Measurements from ENCODE around the gene SSTR3.

Gene SSTR3

DNA sequence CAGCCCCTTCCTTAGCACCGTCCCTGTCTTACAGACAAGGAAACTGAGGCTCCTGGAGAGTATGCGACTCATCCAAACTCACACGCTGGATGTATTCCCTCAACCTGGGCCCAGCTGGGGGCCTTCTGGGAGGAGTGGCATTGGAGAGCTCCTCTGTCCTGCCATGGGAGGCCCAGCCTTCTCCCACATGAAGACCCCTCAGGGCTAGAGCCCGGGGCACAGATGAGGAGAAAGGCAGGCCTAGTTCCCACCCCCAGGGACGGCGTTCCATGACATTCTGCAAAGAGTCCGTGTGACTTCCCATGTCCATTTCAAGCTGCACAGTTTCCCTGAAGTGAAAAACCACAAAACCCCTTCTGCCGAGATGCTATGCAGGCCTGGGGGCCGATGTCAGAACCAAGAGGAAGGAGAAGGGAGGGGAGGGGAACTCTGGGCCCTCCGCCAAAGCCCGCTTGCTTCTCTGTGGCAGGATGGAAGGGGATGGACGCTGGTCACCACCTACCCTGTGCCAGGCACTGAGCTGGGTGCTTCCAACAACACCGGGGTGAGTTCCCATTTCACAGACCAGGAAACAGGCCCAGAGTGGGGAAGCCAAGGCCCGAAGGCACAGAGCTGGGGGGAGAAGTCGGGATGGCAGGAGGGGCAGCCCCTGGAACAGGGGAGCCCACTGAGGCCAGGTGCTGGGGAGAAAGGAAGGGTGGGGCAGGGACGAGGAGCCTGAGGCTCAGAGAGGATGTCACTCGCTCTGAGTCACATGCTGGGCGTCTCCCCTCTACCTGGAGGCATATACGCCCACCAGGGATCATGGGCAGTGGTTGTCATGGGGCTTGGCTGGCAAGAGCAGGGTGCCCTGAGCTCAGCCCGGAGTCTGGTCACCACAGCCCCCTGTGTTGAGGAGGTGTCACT lies 16.1 kb upstream of the SSTR3 start:
- peak; percentile 42 for DNase-seq

DNA sequence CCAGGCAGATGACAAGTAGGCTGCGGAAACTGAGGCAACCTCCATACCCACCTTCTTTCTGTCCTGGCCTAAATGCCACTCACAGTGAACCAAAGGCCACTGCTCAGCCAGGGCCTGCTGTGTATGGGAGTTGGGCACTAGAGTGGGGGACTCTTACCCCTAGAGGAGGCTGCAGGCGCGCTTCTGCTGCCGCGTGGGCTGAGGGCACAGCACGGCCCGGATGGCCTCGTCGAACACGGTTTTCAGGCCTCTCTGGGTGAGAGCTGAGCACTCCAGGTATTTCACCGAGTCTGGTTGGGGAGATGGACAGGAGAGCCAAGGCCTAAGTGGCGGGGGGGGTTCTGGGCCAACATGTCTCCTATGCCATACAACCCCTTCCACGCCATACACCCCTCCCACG lies 14.2 kb upstream of the SSTR3 start:
- no peak for DNase-seq

- DNase-seq: no peak
Measured at GRCh38 chr22:37226087-37226486, 13.8 kb upstream of the SSTR3 start.

GRCh38 chr22:37225481-37225880 lies 13.2 kb upstream of the SSTR3 start:
- DNase-seq: no peak

- no peak for DNase-seq
Measured at GRCh38 chr22:37224757-37225420, 12.6 kb upstream of the SSTR3 start.

DNA sequence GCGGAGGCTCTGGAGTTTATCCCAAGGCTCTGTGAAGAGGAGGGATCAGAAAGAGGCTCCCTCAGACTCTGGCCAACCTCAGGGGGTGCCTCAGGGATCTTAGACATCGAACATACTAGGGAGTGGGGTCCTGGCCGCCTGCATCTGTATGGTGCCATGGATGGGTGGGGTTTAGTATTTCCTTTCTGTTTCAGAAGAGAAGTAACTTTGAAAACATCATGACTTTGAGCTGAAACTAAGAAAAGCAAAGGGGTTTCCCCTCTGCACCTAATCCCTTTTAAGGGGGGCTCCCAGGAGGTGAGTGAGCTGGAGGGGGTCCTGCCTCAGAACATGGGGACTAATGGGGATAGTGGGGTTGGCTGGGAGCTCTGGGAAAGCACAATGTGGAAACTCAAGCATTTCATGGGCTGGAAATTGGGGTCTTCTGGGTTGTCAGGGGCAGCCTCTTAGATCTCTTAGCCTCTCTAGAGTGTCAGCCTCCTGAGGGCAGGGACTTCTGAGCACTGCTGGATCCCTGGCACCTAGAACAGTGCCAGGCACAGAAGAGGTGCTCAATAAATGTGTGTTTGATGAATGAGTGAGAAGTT lies 11.8 kb upstream of the SSTR3 start:
- no peak for DNase-seq

- DNase-seq: no peak
Measured at GRCh38 chr22:37222440-37222971, 10.2 kb upstream of the SSTR3 start.

DNA sequence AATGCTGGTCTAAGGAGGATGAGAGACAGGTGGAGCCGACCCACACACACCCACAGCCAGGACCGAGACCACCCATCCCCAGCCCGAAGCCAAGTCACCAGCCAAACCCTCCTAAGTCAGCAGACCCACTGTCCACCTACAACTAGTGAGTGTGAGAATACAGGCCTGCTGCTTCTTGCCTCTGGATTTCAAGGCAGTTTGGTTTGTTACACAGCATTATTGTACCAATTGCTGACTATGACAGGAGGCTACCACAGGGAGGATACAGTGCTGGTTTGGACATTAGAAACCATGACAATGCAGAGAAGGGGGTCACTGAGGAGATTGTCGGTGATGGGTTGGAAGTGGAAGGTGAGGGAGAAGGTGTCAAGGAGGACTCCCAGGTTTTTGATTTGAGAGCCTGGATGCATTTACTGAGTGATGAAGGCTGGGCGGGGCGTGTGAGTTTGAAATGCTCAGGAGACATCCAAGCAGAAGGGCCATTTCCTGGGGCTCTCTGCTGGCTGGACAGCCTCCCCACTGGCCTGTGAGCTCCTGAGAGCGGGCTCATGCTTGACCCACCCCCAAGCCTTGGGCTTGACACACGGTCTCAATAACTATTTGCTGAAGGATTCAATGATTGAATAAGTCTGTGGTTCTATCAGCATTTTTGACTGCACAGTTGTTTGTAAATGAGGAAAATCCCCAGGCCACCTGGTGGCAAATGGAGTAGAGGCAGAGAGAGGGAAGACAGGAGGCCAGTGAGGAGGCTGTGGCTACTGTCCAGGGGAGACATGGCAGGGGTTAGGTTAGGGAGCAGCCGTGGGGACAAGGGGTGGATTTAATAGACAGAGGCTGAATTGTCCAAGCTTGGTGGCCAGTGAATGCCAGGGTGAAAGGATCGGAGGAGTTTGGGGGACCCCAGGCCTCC lies 9.4 kb upstream of the SSTR3 start:
- DNase-seq: no peak

DNA sequence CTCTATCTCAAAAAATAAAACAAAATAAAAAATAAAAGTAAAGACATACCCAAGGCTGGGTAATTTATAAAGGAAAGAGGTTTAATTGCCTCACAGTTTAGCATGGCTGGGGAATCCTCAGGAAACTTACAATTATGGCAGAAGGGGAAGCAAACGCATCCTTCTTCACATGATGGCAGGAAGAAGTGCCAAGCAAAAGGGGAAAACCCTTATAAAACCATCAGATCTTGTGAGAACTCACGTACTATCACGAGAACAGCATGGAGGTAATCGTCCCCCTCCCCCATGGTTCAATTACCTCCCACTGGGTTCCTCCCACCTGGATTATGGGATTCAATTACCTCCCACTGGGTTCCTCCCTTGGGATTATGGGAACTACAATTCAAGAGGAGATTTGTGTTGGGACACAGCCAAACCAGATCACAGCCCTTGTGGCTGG lies 8.3 kb upstream of the SSTR3 start:
- DNase-seq: no peak

DNA sequence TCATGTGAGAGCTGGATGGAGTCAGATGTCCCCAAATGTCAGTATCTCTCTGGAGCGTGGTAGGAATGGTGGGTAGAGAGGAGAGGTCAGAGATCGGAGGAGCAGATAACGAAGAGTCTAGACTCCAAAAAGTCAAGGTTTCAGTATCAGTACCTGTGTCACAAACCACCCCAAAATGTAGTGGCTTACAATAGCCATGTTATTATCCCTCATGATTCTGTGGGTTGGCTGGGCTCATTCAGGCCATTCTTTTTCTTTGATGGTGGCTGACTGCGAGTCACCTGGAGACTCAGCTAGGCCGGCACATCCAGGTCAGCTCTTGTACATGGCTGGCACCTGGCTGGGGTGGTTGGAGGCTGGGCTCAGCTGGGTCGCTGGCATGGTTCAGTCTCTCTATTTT lies 7.3 kb upstream of the SSTR3 start:
- DNase-seq: no peak

DNA sequence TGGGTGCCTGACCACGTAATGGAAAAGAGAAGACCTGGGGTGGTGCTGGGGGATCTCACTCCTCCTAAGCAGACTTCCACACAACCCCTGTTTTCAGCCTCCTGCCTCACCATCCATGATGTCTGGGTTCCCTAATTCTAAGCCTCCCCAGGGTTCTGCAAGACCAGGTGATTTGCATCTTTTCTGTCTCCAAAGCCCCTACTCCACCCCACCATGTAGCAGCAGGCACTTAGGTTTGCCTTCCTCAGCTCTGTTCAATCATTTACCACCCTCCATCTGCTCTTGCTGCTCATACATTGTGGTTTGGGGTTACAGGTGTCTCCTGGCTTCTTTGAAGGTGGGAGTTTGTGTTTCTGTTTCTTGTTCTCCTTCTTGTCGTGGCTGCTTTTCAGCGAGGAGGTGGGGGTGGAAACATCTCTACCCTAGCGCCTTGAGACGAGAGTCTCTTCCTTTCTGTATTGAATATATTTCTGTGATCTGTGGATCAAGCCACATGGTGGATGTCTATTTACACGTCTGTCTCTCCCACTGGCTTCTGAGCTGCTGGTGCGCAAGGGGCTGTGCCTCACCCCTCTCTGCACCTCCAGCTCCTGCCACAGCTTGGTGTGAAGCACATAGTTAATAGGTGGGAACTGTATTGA lies 6.6 kb upstream of the SSTR3 start:
- DNase-seq: peak; percentile 70

DNA sequence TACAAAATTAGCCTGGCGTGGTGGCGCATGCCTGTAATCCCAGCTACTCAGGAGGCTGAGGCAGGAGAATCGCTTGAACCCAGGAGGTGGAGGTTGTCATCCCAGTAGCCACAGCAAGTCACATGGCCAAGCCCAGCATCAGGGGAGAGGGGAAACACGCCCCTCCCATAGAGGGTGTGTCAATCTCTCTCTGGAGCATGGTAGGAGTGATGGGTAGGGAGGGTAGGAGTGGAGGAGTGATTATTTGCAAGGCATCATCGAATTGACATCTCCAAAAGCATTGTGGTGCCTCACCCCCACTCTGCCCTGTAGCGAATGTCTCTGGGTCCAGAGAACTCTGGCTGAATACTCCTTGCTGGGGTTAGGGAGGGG lies 6.1 kb upstream of the SSTR3 start:
- DNase-seq: no peak

DNA sequence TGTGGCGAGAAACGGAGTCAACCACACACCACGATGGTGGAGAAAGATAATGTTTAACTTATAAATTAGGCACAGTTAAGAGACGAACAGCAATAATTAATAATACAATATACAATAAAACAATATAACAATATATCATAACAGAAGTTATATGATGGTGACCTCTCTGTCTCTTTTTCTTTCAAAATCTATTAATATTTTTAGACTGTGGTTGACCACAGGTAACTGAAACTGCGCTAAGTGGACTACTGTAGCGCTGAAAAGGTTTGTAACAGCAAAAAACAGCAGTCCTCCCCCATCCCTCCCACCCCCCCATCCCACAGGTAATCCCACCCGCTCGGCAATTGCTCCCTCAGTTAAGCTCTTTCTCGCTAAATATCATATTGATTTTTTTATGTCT lies 3.6 kb upstream of the SSTR3 start:
- DNase-seq: no peak

GRCh38 chr22:37214731-37215030 lies 2.4 kb upstream of the SSTR3 start:
- no peak for DNase-seq

- DNase-seq: no peak
Measured at GRCh38 chr22:37213941-37214730, 1.9 kb upstream of the SSTR3 start.

- DNase-seq: no peak
Measured at GRCh38 chr22:37213218-37213855, 1.1 kb upstream of the SSTR3 start.

DNA sequence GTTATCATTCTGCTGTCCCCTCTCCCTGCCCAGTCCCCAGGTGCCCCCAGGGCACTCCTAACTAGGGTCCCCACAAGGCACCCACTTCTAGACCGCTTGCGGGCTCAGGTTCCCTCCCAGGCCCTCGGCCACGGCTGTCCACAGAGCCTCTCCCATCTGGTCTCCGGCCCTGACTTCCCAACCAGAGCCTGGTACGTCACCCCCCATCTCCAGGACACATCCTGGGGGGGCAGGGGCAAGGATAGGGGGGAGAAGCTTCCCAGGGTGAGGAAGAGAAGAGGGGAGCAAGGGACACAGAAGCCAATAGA lies 457 bp downstream of the SSTR3 start:
- no peak for DNase-seq

DNA sequence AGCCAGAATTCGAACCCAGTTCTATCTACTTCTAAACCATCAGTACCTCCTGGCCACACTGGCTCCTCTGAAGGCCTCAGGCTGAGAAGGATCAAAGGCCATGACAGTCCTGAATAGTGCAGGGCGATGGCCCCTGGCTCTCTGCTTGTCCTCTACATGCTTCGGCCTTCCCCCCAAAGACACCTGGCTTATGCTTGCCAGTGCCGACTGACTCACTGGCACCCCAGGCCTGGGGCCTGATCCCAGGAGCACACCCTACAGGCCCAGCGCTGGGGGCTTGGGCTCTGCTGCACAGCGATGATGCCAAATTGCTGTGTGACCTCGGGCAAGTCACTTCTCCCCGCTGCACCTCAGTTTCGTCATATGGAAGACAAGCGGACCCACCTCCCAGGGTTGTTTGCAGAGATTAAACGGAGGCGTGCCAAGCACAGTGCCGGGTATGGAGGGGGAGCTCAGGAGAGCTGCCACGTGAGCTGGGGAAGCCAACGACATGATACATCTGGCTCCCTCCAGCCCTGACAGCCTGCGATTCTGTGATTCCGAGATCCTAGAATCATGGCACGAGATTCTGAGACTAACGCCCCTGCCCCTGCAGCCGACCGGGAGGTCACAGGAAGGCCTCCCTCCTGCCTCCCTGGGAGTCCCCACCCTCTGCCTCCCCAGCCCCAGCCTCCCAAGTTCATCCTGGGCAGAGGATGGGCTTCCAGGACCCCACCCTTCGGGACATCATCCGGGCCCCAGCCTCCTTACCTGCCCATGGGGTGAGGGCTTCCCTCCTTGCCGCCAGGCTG lies 1.0 kb downstream of the SSTR3 start:
- DNase-seq: no peak

- no peak for DNase-seq
Measured at GRCh38 chr22:37210041-37210803, 2.1 kb downstream of the SSTR3 start.
